ENCODE results near the gene MEF2A.

MEF2A gene

DNA sequence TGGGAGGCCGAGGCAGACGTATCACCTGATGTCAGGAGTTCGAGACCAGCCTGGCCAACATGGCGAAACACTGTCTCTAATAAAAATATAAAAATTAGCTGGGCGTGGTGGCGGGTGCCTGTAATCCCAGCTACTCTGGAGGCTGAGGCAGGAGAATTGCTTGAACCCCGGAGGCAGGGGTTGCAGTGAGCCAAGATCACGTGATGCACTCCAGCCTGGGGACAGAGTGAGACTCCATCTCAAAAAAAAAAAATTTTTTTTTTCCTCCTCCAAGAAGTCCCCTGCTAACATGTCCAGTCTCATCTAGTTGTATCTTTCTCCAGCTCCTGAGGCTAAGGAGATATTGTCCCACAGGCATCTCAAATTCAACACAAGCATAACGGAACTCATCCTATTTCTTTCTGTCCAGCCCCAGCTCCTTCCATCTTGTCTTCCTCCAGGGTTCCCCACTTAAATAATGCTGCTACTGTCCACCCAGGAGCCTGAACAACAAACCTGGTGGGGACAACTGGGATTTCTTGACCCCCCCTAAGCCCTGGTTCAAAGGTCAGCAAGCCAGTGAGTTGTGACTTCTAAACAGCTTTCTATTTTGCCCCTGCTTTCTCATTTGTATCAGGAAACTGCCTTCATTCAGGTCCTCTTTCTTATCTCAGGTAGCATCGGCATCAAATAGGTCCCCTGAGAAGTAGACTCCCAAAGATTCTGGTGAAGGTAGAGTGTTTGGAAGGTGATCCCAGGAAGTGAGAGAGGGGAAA, 4.1 kb upstream of the MEF2A start:
- intact Hi-C loops (cut with DNase I): loop anchor here (10.0 kb wide), 3 partner anchors 47 to 277 kb away; partner anchors contain the start of gene LYSMD4
- DNase-seq: no peak

GRCh38 chr15:99562238-99562637, 3.5 kb upstream of the MEF2A start:
- no peak for DNase-seq
- intact Hi-C loops (cut with DNase I): loop anchor here (10.0 kb wide), 3 partner anchors 47 to 277 kb away; partner anchors contain the start of gene LYSMD4

DNA sequence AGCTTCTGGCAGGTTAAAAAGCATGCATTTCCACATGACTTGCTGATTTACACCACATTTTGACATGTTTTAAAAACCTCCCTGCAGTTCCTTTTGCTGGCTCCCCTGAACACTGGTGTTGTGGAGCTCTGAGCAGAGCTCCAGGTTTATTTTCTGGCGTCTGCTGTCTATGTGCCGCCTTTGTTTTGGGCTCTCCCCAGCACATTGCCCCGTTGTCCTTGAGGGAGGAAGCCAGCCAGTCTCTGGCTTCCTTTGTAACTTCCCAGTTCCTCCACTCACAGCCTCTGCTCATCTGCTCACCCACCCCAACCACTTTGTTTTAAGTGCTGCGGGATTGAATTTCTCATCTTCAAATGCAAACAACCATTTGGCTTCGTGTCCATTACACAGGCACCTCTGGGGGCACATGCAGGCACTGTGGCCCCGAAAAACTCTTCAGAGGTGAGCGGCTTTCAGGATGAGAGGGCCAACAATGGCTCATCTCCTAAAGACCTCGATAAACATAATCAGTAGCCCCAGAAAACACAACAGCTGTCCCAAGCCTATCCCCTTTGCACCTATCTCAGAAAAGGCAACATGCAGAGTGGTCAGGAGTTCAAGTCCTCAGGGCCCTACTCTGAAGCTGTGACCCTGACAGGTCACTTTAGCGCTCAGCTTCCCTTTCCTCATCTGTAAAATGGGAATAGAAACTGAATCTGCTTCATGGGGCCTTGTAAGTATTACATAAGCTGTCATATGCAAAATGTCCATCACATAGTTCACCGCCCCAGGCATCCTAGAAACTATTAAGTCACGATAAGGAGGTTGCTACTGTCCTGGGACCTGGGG, 1.3 kb upstream of the MEF2A start:
- intact Hi-C loops (cut with DNase I): loop anchor here (5.0 to 10.0 kb wide), 4 partner anchors 50 to 280 kb away; partner anchors contain the start of gene LYSMD4
- peak in 8 of 10 donors; percentile 18 to 91 (median 44) for DNase-seq

DNA sequence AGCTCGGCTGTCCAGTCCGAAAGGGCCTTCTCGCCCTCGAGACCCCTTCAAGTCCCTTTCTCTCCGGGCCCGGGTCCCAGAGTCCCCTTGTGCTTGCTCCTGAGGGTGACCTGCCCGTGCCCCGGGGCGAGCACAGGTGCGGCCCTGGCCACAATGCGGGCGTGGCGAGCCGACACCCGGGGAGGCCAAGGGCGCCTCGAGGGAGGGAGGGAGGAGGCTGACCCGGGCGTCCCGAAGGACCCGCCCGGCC, 810 bp upstream of the MEF2A start:
- DNase-seq: no peak
- intact Hi-C loops (cut with DNase I): loop anchor here (5.0 to 10.0 kb wide), 4 partner anchors 50 to 280 kb away; partner anchors contain the start of gene LYSMD4

DNA sequence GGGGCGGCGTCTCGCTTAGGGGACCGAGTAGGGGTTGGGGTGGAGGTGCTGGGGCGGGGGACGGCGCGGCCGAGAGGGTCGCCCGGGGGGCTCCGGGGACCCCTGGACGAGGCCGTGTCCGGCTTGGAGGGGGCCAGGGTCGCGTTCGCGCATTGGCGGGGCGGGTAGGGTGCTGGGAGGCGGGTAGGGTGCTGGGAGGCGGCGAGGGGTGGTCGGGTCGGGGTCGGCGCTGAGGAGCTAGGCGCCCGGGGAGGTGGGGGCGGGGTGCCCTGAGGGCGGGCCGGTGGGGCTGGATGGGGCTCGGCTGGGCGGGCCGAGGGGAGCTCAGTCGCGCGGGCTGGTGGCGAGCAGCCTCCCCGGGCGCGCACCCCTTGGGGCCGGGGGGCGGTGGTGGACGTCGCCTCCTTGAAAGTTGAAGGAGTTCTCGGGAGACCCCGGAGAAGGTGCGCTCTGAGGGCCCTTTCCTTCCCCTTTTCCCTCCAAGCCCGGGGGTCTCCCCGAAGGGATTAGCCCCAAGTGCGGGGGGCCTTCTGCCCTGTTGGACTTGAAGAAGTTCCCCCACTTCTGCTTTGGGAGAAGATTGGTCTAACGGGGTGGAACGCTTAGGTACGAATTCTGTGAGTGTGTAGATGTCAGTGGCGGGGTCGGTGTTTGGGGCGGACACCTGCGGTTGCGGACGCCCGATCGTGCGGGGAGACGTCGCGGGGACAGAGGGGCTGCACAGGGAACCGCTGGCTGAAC, 543 bp downstream of the MEF2A start:
- intact Hi-C loops (cut with DNase I): loop anchor here (5.0 to 10.0 kb wide), 4 partner anchors 52 to 282 kb away; partner anchors contain the start of gene LYSMD4
- peak in 2 of 10 donors; percentile 14 to 86 for DNase-seq

- intact Hi-C loops (cut with DNase I): loop anchor here (5.0 to 10.0 kb wide), 4 partner anchors 54 to 284 kb away; partner anchors contain the start of gene LYSMD4
- no peak for DNase-seq
These were observed 3.0 kb downstream of the MEF2A start for GRCh38 chr15:99568625-99569352.

GRCh38 chr15:99571299-99571698, 5.5 kb downstream of the MEF2A start:
- intact Hi-C loops (cut with DNase I): no loop called here
- no peak for DNase-seq

DNA sequence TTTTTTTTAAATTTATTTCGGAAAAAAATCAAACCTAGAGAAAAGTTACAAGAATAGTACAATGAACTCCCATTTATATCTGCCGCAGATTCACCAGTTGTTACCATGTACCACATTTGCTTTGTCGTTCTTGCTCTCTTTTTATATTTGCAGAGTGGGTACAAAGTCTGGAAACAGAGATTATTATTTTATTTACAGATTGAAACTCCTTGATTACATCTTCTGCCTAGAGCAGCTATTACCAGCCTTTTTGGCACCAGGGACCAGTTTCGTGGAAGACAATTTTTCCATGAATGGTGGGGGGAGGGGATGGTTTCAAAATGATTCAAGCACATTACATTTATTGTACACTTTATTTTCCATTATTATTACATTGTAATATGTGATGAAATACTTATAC, 8.3 kb downstream of the MEF2A start:
- intact Hi-C loops (cut with DNase I): no loop called here
- no peak for DNase-seq

DNA sequence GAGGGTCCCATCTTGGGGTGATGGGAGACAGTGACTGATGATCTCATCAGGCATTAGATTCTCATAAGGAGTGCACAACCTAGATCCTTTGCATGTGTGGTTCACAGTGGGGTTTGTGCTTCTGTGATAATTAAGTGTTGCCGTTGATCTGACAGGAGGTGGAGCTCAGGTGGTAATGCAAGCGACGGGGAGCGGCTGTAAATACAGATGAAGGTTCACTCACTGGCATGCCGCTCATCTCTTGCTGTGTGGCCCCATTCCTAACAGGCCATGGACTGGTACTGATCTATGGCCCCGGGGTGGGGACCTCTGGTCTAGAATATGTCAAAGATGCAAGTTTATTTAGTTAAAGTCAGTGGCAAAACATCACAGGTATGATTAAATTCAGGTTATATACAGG, 8.7 kb downstream of the MEF2A start:
- peak in 1 of 10 donors; percentile 27 for DNase-seq
- intact Hi-C loops (cut with DNase I): no loop called here

GRCh38 chr15:99578809-99579208, 13.0 kb downstream of the MEF2A start:
- DNase-seq: no peak
- intact Hi-C loops (cut with DNase I): no loop called here

- DNase-seq: no peak
- intact Hi-C loops (cut with DNase I): no loop called here
These were observed 14.3 kb downstream of the MEF2A start for GRCh38 chr15:99580076-99580475.

DNA sequence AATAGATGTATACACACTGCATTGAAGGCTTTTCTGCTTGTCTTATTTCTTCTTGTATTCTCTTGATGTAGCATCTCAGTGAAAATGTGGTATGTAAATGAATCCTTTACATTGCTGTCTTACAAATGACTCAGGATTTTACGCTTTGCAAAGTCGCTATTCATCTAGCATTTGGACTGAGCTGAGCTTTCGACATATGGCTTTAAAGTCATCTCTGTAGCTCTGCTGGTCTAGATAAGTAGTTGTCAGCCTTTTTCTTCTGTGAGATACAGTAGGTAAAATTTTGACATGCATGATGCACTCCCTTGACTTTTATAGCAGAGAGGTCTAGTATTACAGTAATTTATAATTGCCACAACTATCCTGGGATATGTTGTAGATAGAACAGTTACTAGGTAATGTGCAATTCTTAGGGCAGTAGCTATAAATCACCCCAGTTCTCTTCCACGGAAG, 16.8 kb downstream of the MEF2A start:
- intact Hi-C loops (cut with DNase I): no loop called here

DNA sequence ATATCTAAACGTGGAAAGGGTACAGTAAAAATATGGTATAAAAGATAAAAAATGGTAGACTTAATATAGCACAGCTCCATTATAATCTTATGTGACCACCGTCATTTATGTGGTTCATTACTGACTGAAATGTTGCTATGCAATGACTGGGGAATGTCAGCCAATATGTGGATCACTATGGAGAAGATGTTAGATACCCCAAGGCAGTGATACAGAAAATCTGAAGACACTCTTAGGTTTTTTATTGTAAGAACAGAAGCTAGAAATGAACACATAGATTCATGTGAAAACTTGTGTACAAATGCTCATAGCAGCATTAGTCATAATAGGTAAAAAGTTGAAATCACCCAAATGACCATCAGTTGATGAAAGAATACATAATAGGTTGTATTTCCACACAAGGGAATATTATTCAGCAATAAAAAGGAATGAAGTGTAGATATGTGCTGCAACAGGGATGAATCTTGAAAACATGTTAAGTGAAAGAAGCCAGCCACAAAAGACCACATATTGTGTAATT, 18.4 kb downstream of the MEF2A start:
- DNase-seq: no peak
- intact Hi-C loops (cut with DNase I): no loop called here

More for the DNA sequence above, 16.8 kb downstream of the MEF2A start:
- no peak for DNase-seq

GRCh38 chr15:99586121-99586520, 20.3 kb downstream of the MEF2A start:
- DNase-seq: no peak
- intact Hi-C loops (cut with DNase I): no loop called here

DNA sequence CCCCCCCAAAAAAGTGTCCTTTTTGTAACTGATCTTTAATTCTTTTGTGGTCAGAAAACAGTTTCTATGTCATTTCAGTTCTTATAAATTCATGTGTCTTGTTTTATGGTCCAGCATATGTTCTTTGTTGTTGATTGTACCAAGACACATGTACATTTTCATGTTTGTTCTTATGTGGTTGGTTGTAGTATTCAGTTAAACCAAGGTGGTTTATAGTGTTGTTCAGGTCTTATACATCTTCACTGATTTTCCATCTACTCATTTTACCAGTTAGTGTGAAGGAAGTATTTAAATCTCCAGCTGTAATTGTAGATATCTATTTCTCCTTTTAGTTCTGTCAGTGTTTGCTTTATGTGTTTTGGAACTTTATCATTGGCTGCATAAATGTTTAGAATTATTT, 24.0 kb downstream of the MEF2A start:
- intact Hi-C loops (cut with DNase I): no loop called here
- DNase-seq: no peak

GRCh38 chr15:99590913-99591646, 25.3 kb downstream of the MEF2A start:
- intact Hi-C loops (cut with DNase I): no loop called here

DNA sequence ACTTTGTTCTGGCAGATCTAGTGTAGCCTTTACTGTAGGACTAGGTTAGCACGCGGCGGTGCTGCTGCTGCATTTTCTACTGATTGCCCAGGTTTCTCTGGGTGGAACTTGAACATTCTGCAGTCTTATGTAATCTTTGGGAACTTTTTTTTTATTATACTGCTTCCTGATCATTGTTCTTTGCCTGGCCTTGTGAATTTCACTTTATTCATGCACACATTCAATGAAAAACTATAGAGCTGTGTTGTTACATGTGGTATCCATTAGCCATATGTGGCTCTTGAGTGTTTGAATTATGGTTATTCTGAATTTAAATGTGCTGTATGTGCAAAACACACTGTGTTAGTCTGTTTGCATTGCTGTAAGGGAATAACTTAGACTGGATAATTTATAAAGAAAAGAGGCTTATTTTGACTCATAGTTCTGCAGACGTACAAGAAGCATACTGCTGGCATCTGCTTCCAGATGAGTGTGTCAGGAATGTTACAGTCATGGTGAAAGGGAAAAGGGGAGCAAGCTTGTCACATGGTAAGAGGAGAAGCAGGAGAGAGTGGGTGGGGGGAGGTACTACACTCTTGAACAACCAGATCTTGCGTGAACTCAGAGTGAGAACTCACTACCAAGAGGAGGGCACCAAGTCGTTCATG, 26.5 kb downstream of the MEF2A start:
- no peak for DNase-seq

More at GRCh38 chr15:99590913-99591646, 25.3 kb downstream of the MEF2A start:
- no peak for DNase-seq

GRCh38 chr15:99593070-99593469, 27.3 kb downstream of the MEF2A start:
- DNase-seq: no peak
- intact Hi-C loops (cut with DNase I): no loop called here

More for the DNA sequence above, 26.5 kb downstream of the MEF2A start:
- intact Hi-C loops (cut with DNase I): no loop called here

GRCh38 chr15:99594916-99595315, 29.1 kb downstream of the MEF2A start:
- DNase-seq: no peak
- intact Hi-C loops (cut with DNase I): no loop called here
